ENCODE data around the gene PIF1. TPM values are rescaled to one million over a fixed set of nuclear protein-coding genes. Genes with fewer than 3 reads are reported as not detected.
"Not testable (repeated sequence)": the region's sequence is repeated elsewhere in the genome, so short reads cannot be mapped to it uniquely, and the experiment has no call there.

PIF1 gene
- polyA plus RNA-seq, 1 donor (not counting 4 experiments of a cell fraction or from before 2014, with no cell fraction given), result 7.6 TPM

DNA sequence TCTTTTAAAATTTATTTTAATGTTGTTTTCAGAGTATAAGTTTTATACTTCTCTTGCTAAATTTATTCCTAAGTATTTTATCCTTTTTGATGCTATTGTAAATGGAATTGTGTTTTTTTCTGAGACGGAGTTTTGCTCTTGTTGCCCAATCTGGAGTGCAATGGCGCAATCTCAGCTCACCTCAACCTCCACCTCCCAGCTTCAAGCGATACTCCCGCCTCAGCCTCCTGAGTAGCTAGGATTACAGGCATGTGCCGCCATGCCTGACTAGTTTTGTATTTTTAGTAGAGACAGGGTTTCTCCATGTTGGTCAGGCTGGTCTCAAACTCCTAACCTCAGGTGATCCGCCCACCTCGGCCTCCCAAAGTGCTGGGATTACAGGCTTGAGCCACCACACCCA is 30.1 kb downstream of the PIF1 start:
- H3K36me3 ChIP-seq (ENCODE audit: control insufficient read depth in 2 of 2, extremely low read depth in 1 of 2, insufficient read depth in 2 of 2, low read length in 2 of 2); dilution Hi-C loops (cut with MboI; ENCODE audit: extremely low pct_ligation_motif_present, low sequenced_read_pairs); H3K9me1 ChIP-seq (ENCODE audit: control insufficient read depth, extremely low read depth, insufficient read depth, low read length); H3K4me1 ChIP-seq (ENCODE audit: control insufficient read depth, extremely low read depth, insufficient read depth, low read length); FAIRE-seq; H4K20me1 ChIP-seq (ENCODE audit: control insufficient read depth, extremely low read depth, insufficient read depth, low read length); H2AFZ ChIP-seq (ENCODE audit: control insufficient read depth, low read length); H3K4me2 ChIP-seq (ENCODE audit: control insufficient read depth, extremely low read depth, insufficient read depth, low read depth, low read length); H3K27me3 ChIP-seq (ENCODE audit: control insufficient read depth, extremely low read depth, insufficient read depth, low read length); H3K9me3 ChIP-seq (ENCODE audit: control insufficient read depth, low read depth, low read length); H3K9ac ChIP-seq (ENCODE audit: control insufficient read depth, extremely low read depth, insufficient read depth, low read length); H3K27ac ChIP-seq (ENCODE audit: control insufficient read depth, insufficient read depth, low read length); H3K4me3 ChIP-seq (ENCODE audit: control insufficient read depth in 2 of 3, extremely low read depth in 1 of 3, insufficient read depth in 2 of 3, low read depth in 1 of 3, low read length in 3 of 3); H3K79me2 ChIP-seq (ENCODE audit: control insufficient read depth, insufficient read depth, low read length); DNase-seq (ENCODE audit: low read depth, low spot score): not testable (repeated sequence)

DNA sequence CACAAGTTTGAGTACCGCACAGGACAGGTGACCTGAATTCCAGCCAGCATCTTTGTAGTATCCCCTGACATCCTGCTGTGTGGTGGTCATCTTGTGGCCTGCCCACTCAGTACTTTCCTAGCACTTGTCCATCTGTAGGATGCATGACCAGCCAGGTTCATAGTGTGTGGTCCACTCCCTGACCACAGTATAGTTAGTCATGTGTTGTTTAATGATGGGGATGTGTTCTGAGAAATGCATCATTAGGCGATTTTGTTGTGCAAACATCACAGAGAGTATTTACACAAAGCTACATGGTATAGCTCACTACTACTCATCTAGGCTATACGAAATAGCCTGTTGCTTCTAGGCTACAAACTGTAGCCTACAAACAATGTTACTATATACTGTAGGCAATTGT is 33.2 kb downstream of the PIF1 start:
- H3K79me2 ChIP-seq (ENCODE audit: control insufficient read depth, insufficient read depth, low read length), result no peaks in the 10 kb centered on the region
- TF ChIP-seq, protein P1, sequence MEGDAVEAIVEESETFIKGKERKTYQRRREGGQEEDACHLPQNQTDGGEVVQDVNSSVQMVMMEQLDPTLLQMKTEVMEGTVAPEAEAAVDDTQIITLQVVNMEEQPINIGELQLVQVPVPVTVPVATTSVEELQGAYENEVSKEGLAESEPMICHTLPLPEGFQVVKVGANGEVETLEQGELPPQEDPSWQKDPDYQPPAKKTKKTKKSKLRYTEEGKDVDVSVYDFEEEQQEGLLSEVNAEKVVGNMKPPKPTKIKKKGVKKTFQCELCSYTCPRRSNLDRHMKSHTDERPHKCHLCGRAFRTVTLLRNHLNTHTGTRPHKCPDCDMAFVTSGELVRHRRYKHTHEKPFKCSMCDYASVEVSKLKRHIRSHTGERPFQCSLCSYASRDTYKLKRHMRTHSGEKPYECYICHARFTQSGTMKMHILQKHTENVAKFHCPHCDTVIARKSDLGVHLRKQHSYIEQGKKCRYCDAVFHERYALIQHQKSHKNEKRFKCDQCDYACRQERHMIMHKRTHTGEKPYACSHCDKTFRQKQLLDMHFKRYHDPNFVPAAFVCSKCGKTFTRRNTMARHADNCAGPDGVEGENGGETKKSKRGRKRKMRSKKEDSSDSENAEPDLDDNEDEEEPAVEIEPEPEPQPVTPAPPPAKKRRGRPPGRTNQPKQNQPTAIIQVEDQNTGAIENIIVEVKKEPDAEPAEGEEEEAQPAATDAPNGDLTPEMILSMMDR (optimal IDR thresholded peaks at IDR 0.05 in 1 of 3, IDR thresholded peaks at IDR 0.05 in 1 of 3, conservative IDR thresholded peaks at IDR 0.05 in 1 of 3; ENCODE audit: extremely low read depth in 1 of 3, insufficient read depth in 2 of 3, low read length in 3 of 3), result no peak
- TF ChIP-seq EZH2 (IDR thresholded peaks at IDR 0.05; ENCODE audit: low read length), result no peak
- H3K4me2 ChIP-seq (ENCODE audit: control insufficient read depth, extremely low read depth, insufficient read depth, low read depth, low read length), result no peak overlapping the region
- DNase-seq (ENCODE audit: low read depth, low spot score) (no peak), FAIRE-seq (no peak)
- no peak overlapping the region for H2AFZ ChIP-seq (ENCODE audit: control insufficient read depth, low read length)
- no peaks in the 10 kb centered on the region for H3K9me3 ChIP-seq (ENCODE audit: control insufficient read depth, low read depth, low read length)
- H4K20me1 ChIP-seq (ENCODE audit: control insufficient read depth, extremely low read depth, insufficient read depth, low read length), result no peaks in the 10 kb centered on the region
- H3K36me3 ChIP-seq (ENCODE audit: control insufficient read depth in 2 of 2, extremely low read depth in 1 of 2, insufficient read depth in 2 of 2, low read length in 2 of 2), result no peaks in the 10 kb centered on the region
- no peaks in the 10 kb centered on the region for H3K4me1 ChIP-seq (ENCODE audit: control insufficient read depth, extremely low read depth, insufficient read depth, low read length)
- no peak overlapping the region for H3K4me3 ChIP-seq (ENCODE audit: control insufficient read depth in 2 of 3, extremely low read depth in 1 of 3, insufficient read depth in 2 of 3, low read depth in 1 of 3, low read length in 3 of 3)
- no peaks in the 10 kb centered on the region for H3K27me3 ChIP-seq (ENCODE audit: control insufficient read depth, extremely low read depth, insufficient read depth, low read length)
- no peaks in the 10 kb centered on the region for H3K9me1 ChIP-seq (ENCODE audit: control insufficient read depth, extremely low read depth, insufficient read depth, low read length)
- no peak overlapping the region for H3K9ac ChIP-seq (ENCODE audit: control insufficient read depth, extremely low read depth, insufficient read depth, low read length)
- dilution Hi-C loops (cut with MboI; ENCODE audit: extremely low pct_ligation_motif_present, low sequenced_read_pairs), result no loop called here
- no peak overlapping the region for H3K27ac ChIP-seq (ENCODE audit: control insufficient read depth, insufficient read depth, low read length)

DNA sequence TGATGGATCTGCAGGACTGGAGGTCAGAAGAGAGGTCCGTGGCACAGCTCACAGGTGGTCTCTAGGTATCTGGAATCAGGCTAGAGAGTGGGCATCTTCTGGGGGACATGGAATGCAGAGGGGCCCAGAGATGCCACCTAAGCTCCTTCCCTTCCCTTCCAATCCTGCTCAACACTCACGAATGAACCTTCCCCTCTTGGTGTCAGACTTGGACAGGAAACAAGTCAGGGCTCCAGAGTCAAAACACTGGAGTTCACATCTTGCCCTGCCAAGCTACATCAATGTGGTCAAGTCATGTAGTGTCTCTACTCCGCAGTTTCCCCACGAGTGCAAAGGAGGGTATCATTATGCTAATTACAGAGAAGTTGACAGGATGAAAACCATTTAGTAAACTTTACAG is 34.0 kb downstream of the PIF1 start:
- Histone ChIP-seq H3K4me2 (ENCODE audit: control insufficient read depth, extremely low read depth, insufficient read depth, low read depth, low read length) (no peak overlapping the region), H3K9me3 (ENCODE audit: control insufficient read depth, low read depth, low read length) (no peaks in the 10 kb centered on the region), H3K9me1 (ENCODE audit: control insufficient read depth, extremely low read depth, insufficient read depth, low read length) (no peaks in the 10 kb centered on the region), H3K4me3 (ENCODE audit: control insufficient read depth in 2 of 3, extremely low read depth in 1 of 3, insufficient read depth in 2 of 3, low read depth in 1 of 3, low read length in 3 of 3) (no peak overlapping the region), H3K36me3 (ENCODE audit: control insufficient read depth in 2 of 2, extremely low read depth in 1 of 2, insufficient read depth in 2 of 2, low read length in 2 of 2) (no peaks in the 10 kb centered on the region), H3K79me2 (ENCODE audit: control insufficient read depth, insufficient read depth, low read length) (no peaks in the 10 kb centered on the region), H3K4me1 (ENCODE audit: control insufficient read depth, extremely low read depth, insufficient read depth, low read length) (no peaks in the 10 kb centered on the region), H3K27me3 (ENCODE audit: control insufficient read depth, extremely low read depth, insufficient read depth, low read length) (no peaks in the 10 kb centered on the region), H4K20me1 (ENCODE audit: control insufficient read depth, extremely low read depth, insufficient read depth, low read length) (no peaks in the 10 kb centered on the region), H2AFZ (ENCODE audit: control insufficient read depth, low read length) (no peak overlapping the region), H3K27ac (ENCODE audit: control insufficient read depth, insufficient read depth, low read length) (no peak overlapping the region), H3K9ac (ENCODE audit: control insufficient read depth, extremely low read depth, insufficient read depth, low read length) (no peak overlapping the region)
- no peak for DNase-seq (ENCODE audit: low read depth, low spot score)
- FAIRE-seq, result no peak
- dilution Hi-C loops (cut with MboI; ENCODE audit: extremely low pct_ligation_motif_present, low sequenced_read_pairs), result no loop called here
- TF ChIP-seq, protein P1 (optimal IDR thresholded peaks at IDR 0.05 in 1 of 3, IDR thresholded peaks at IDR 0.05 in 1 of 3, conservative IDR thresholded peaks at IDR 0.05 in 1 of 3; ENCODE audit: extremely low read depth in 1 of 3, insufficient read depth in 2 of 3, low read length in 3 of 3), result no peak
- no peak for TF ChIP-seq EZH2 (IDR thresholded peaks at IDR 0.05; ENCODE audit: low read length)
